Activated T-cell treated with anti-CD3 and anti-CD28 coated beads for 1 hour (primary cell): ENCODE data around the gene TMEM179.
A peak's percentile ranks its signal among the peaks of the same experiment; 100 is the strongest.

Experiments used
- DNase-seq: peaks from one replicate; pipeline ENCODE4 v3.0.0-alpha.2; 2020; ENCODE audit warnings: low read depth

Gene TMEM179

GRCh38 chr14:104569435-104569834, 35.1 kb downstream of the TMEM179 start:
- no peak for DNase-seq

- no peak for DNase-seq
Measured at GRCh38 chr14:104568620-104569019, 36.0 kb downstream of the TMEM179 start.

GRCh38 chr14:104567957-104568225, 36.7 kb downstream of the TMEM179 start:
- no peak for DNase-seq

DNA sequence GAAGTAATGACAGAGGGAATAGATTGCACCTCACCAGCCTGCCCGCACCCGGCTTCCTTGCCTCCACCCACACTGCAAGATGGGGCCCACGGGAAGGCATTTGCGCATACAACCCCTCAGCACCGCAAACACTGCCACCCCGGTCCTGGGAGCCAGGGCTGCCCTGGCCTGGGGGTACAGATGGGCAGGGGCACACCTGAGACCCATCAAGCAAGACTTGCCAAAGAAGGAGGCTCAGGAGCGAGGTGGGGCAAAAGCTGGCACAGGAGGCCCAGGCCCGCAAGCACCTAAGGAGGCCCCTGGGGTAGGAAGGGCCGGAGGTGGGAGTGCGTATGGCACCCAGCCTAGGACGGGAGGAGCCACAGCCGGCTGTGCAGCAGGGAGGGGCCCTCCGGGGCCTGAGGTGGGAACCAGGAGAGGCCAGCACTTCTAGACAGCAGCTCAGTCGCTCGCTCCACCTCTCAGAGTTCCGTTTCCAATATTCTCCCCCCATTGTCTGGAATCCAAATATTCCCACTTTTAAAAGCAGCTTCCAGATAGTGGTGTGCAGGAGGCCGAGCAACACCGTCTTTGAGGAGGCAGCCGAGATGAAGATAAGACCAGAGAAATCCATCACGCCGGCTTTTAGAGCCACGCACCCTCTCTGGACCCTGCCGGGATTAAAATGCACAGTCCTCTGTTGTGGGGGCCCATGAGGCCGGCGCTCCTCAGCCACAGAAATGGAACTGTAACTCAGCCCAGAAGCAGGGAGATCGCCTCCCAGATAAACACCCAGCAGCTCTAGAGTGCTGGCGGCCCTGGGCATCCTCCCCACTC, 37.2 kb downstream of the TMEM179 start:
- no peak for DNase-seq

GRCh38 chr14:104564744-104565679, 39.6 kb downstream of the TMEM179 start:
- no peak for DNase-seq

- peak; percentile 61 for DNase-seq
Measured at GRCh38 chr14:104563742-104564615, 40.6 kb downstream of the TMEM179 start.

GRCh38 chr14:104563191-104563741, 41.3 kb downstream of the TMEM179 start:
- DNase-seq: no peak

DNA sequence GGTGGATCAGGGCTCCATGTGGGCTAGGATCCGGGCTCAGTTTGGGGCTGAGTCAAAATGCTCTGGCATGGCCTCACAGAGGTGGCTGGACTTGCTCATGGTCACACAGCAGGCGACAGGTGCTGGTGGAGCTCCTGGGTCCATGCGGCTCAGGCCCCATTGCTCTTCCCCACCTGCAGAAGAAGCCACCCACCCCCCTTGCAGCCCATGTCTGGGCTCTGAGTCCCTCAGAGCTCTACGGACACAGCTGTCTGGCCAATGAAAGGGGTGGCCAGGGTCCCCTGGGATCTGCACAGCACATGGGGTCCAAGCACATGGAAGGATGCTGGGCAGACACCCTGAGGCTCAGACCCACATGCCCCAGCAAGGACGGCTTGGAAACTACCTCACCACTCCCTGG, 42.0 kb downstream of the TMEM179 start:
- DNase-seq: no peak

DNA sequence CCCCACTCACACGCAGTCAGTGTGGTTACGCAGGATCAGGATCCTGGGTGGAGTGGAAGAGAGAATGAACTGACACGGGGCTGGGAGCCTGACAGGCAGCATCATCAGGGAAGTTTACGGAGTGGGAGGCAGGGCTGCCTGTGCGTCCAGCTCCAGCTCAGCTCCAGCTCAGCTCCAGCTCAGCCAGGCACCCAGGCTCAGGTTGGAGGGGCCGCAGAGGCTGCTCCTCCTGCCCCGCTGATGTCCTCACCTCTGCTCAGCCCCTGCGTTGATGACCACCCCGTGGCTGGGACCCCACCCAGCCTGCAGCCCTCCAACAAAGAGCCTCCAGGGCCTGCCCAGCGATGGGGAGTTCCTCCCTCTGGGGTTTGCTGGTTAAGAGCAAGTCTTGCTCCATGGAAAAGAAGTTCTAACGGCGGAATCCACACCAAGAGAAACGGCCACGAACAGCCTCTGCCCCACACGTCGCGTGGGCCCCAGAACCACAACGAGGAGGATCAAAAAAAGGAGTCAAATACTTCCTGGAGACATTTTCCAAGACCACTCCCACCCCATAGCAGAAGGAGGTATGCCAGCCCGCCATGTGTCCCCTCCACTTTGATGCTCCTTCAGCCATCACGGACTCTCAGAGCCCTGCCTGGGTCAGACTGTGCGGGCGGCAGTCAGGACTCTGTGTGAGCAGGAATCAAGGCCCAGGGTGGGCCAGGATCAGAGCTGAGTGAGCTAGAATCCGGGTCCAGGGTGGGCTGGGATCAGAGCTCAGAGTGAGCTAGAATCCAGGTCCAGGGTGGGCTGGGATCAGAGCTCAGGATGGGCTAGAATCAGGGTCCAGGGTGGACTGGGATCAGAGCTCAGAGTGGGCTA, 42.7 kb downstream of the TMEM179 start:
- no peak for DNase-seq

- no peak for DNase-seq
Measured at GRCh38 chr14:104561124-104561557, 43.4 kb downstream of the TMEM179 start.

DNA sequence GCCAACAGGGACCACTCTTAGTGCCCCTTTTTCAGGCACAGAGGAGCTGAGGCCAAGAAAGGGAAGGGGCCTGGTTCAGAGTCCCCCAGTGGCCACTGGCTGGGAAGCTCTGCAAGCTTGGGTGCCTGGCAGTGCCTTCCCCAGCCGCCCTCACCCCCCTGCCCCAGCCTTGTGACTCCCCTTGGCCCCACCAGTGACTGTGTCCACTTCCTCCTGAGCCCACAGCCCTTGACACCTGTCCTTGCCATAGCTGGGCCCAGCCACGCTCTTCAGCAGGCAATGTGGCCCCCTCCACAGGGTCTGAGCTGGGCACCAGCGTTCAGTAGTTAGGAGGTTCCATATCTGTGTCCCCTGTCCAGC, 44.0 kb downstream of the TMEM179 start:
- DNase-seq: no peak

DNA sequence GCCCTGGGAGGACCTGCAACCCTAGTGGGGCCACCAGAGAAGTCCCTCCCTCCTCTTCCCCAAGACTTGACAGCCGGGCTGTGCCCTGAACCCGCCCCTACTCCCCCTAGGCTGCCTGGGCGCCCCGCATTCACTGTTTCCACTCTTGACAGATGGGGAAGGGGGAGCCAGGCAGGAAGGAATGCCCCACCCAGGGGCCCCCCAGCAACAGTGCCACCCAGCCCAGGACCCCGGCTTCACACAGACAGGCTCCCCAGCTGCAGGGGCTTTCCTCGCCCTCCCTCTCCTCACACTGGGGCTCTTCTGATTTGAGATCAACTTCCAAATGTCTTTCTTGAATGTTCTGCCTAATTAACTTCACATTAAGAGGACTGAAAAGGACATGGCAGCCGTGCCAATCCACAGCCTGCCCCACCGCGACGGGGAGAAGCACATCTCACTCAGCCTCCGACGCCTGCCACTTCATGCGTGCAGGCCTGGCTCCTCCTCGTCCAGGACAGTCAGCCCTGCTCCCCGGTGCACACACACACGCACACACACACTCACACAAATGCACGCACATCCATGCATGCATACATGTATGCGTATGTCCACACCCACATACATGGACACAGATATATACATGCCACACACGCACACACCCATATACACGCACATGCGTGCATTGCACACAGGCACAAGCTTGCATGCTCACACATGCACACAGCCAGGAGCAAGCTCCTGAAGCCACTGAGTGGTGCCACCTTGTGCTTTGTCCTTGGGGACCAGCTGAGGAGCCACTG, 44.6 kb downstream of the TMEM179 start:
- DNase-seq: no peak

- DNase-seq: no peak
Measured at GRCh38 chr14:104559028-104559803, 45.4 kb downstream of the TMEM179 start.

DNA sequence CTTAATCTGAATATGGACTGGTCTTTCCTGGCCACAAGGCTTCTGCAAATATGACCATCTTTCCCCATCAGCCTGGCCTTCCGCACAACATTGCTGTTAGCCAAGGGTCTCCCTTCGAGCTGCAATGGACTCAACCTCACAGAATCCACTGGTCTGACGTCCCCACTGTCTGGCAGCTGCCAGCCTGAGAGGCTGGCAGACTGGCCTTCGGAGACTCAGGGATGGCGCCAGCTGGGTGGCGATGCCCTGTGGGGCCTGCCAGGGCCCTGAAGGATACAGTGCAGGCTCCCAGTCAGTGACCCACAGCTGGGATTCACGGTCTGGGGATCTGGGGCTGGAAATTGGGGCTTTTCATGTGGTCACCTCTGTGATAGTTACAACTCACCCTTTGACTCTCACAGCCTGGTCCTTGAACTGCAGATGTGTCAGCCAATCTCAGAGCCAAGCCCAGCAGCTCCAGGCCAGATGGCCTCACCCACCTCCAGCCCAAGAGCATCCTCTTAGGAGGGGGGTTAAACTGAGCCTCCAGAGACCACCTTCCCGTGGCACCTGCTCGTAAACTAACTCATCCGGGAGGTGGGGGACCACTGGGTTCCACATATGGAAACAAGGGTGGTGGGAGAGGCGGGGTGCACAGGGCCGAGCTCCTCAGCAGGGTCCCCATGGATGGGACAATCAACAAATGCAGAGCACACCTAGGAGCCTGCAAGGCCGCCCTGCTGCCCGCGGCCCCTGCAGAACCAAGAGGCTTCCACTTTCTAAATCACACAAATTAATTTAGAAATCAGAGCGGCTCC, 46.1 kb downstream of the TMEM179 start:
- DNase-seq: no peak

DNA sequence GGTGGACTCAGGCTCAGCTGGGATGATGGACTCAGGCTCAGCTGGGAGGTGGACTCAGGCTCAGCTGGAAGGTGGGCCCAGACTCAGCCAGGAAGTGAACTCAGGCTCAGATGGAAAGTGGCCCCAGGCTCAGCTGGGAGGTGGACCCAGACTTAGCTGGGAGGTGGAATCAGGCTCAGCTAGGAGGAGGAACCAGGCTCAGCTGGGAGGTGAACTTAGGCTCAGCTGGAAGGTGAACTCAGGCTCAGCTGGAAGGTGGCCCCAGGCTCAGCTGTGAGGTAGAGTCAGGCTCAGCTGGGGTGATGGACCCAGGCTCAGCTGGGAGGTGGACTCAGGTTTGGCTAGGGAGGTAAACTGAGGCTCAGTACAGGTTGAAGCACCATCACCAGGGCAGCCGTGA, 46.8 kb downstream of the TMEM179 start:
- no peak for DNase-seq

- no peak for DNase-seq
Measured at GRCh38 chr14:104557086-104557485, 47.5 kb downstream of the TMEM179 start.

GRCh38 chr14:104556256-104557021, 48.1 kb downstream of the TMEM179 start:
- no peak for DNase-seq
